ENCODE results near the gene C1orf21.
"Not testable (repeated sequence)": the region's sequence is repeated elsewhere in the genome, so short reads cannot be mapped to it uniquely, and the experiment has no call there.

C1orf21 gene

GRCh38 chr1:184386312-184387068, at the start of gene C1orf21:
TSS of gene C1orf21 (plus strand) at chr1:184387029. CDS start at chr1:184477510, 90,481 bp downstream.
- no peak for FAIRE-seq
- peak; percentile 60; the same call in 1 of the 2 replicates for TF ChIP-seq POLR2A (IDR thresholded peaks at IDR 0.05; ENCODE audit: low read depth, low read length)
- peak; percentile 81 for DNase-seq (ENCODE audit: insufficient read length, low spot score)

DNA sequence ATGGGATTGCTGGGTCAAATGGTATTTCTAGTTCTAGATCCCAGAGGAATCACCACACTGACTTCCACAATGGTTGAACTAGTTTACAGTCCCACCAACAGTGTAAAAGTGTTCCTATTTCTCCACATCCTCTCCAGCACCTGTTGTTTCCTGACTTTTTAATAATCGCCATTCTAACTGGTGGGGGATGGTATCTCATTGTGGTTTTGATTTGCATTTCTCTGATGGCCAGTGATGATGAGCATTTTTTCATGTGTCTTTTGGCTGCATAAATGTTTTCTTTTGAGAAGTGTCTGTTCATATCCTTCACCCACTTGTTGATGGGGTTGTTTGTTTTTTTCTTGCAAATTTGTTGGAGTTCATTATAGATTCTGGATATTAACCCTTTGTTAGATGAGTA, 49.0 kb upstream of the C1orf21 start:
- not testable (repeated sequence) for DNase-seq (ENCODE audit: insufficient read length, low spot score); FAIRE-seq

DNA sequence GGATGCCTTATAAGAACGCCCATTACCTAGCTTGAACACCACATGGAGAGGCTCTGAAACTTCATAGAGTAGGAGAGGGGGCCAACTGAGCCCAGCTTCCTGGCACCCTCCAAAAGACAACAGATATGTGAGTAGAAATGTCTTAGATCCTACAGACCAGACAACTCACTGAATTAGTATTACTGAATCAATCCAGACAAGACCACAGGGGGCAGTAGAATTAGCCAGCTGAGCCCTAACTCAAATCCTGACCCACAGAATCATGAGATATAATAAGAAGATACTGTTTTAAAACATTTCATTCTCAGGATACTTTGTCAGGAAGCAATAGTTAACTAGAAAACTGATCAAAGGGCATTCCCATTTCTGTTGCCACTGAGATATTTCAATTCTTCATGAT, 45.8 kb upstream of the C1orf21 start:
- no peak for TF ChIP-seq POLR2A (IDR thresholded peaks at IDR 0.05; ENCODE audit: low read depth, low read length)
- FAIRE-seq (no peak), DNase-seq (ENCODE audit: insufficient read length, low spot score) (no peak)

DNA sequence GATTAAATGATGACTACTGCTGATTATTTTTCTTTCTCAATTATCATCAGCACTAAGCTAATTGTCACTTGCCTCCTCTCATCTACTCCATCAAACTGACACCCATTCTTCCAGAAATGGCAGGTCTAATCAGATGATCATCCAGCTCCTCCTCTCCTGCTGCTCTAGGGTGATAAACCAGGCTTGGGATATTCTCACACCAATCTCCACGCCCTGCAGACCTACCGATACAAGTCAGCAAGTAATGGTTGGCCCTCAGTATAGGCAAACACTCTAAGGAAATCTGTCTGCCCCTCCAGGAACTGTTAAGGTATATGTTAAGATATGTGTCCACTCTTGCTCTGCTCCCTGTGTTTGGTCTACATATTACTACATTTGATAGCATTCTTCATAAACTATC, 36.3 kb upstream of the C1orf21 start:
- FAIRE-seq: no peak
- no peak for DNase-seq (ENCODE audit: insufficient read length, low spot score)
- TF ChIP-seq POLR2A (IDR thresholded peaks at IDR 0.05; ENCODE audit: low read depth, low read length): no peak

DNA sequence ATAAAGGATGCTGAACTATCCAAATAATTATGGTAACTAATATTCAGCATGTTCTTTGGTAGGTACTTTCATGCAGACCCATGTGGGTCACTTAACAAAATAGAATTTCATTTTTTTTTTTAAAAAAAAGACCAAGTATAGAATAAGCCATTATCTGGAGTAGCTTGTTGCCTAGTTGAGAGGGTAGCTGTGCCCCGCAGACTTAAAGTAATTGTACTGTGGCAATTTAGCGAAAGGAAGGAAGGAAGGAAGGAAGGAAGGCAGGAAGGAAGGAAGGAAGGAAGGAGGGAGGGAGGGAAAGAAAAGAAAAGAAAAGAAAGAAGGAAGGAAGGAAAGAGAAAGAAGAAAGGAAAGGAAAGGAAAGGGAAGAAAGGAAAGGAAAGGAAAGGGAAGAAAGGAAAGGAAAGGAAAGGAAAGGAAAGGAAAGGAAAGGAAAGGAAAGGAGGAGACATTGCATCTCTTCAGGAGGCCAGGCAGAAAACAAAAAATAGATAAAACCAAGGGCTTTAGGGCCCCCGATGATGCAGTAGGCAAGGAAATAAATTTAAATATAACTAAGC, 35.3 kb upstream of the C1orf21 start:
- FAIRE-seq (no peak), DNase-seq (ENCODE audit: insufficient read length, low spot score) (no peak)
- no peak for TF ChIP-seq POLR2A (IDR thresholded peaks at IDR 0.05; ENCODE audit: low read depth, low read length)

GRCh38 chr1:184352776-184353175, 34.1 kb upstream of the C1orf21 start:
- no peak for FAIRE-seq
- TF ChIP-seq POLR2A (IDR thresholded peaks at IDR 0.05; ENCODE audit: low read depth, low read length): no peak
- no peak for DNase-seq (ENCODE audit: insufficient read length, low spot score)

GRCh38 chr1:184354719-184355118, 32.1 kb upstream of the C1orf21 start:
- no peak for TF ChIP-seq POLR2A (IDR thresholded peaks at IDR 0.05; ENCODE audit: low read depth, low read length)
- FAIRE-seq (no peak), DNase-seq (ENCODE audit: insufficient read length, low spot score) (no peak)

DNA sequence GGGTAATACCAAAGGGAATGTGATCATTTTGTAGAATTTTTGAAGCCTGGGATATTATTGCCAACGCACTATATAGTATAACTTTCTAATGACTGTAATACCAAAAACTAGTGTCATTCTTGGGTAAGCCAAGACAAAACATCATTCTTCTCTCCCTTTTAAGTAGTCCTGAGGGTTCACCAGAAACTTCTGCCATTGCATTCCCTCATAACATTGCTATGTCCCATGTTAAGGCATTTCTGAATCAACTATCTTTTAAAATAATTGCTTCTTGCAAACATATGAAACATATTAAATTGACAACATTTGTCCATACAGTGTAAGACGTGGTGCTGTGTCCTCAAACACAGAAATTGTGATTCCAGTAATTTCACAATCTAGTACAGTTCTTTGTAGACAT, 29.9 kb upstream of the C1orf21 start:
- FAIRE-seq: no peak
- DNase-seq (ENCODE audit: insufficient read length, low spot score): no peak
- no peak for TF ChIP-seq POLR2A (IDR thresholded peaks at IDR 0.05; ENCODE audit: low read depth, low read length)

DNA sequence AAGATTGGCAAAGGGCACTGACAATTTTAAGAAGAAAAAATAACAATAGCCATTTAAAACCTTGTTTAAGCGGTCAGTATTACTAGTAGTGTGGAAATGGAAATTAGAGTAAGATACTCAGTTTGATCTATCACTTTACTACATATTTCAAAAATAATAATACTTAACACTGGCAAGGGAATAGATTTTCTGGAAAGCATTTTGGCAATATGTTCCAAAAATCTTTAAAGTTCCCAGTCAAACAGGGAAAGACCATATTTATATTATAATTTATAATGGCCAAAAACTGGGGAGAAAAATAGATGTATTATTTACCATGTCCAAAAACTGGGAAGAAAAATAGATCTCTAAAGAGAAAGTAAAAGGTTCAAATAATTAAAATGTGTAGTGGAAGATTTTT, 28.6 kb upstream of the C1orf21 start:
- TF ChIP-seq POLR2A (IDR thresholded peaks at IDR 0.05; ENCODE audit: low read depth, low read length): no peak
- FAIRE-seq (no peak), DNase-seq (ENCODE audit: insufficient read length, low spot score) (no peak)

GRCh38 chr1:184359909-184360308, 26.9 kb upstream of the C1orf21 start:
- DNase-seq (ENCODE audit: insufficient read length, low spot score): no peak
- no peak for TF ChIP-seq POLR2A (IDR thresholded peaks at IDR 0.05; ENCODE audit: low read depth, low read length)
- no peak for FAIRE-seq

- FAIRE-seq (no peak), DNase-seq (ENCODE audit: insufficient read length, low spot score) (no peak)
- no peak for TF ChIP-seq POLR2A (IDR thresholded peaks at IDR 0.05; ENCODE audit: low read depth, low read length)
These were observed 24.0 kb upstream of the C1orf21 start for GRCh38 chr1:184362876-184363275.

DNA sequence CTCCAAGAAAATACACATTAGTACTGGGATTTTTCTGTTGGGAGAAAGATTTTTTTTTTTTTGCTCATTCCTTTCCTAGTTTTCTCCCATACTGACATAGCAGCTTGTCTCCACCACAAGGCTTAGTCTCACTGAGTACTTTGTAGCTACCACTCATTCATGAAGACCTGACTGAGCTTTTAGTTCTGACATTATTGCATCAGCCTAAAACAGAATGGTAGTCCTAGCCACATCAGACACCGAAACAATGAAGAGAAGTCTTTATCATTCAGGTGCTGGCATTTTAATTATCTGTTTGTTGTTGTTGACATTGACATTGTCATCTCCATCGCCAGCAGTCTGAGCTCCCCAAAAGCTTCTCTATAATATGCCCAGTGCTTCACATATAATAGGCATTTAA, 21.1 kb upstream of the C1orf21 start:
- no peak for DNase-seq (ENCODE audit: insufficient read length, low spot score)
- no peak for FAIRE-seq
- TF ChIP-seq POLR2A (IDR thresholded peaks at IDR 0.05; ENCODE audit: low read depth, low read length): no peak

DNA sequence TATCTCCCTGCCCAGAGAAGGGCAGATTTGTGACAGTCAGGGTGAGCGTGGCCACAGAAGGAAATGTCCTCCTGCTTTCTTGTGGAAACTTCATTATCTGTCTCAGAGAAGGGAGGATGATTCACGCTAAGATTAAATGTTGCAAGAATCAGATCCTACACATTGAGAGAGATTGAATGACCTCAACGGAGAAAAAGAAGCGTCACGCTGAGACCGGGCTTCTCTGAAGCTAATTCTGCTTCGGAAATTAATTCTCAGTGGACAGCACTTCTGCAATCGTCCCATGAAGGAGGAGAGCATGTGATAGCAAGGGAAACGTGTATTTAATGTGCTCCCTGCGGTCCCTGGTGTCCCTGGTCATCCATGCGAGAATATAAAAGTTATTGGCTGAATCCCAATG, 19.8 kb upstream of the C1orf21 start:
- TF ChIP-seq POLR2A (IDR thresholded peaks at IDR 0.05; ENCODE audit: low read depth, low read length): no peak

DNA sequence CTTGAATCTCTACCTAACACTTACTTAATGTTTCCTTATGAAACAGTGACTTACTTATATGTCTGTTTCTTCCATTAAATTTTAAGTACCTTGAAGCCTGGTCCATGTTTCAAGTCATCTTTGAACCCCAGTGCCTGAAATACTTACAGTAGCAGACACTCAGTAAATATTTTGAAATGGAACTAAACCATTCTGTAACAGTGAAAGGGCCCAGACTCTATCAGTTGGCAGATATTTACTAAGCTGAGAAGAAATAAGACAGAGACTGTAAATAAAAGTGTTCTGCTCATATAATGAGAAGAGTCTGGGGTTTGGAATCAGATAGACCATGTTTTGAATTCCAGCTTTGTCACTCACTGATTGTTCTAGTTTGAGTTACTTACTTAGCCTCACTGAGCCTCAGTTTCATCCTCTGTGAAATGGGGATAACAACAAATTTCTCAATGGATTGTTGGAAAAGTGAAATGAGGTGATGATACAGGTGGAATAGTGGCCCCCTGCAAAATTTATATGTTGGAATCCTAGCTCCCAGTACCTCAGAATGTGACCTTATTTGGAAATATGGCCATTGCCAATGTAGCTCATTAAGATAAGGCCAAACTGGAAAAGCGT, 19.3 kb upstream of the C1orf21 start:
- DNase-seq (ENCODE audit: insufficient read length, low spot score): no peak
- no peak for TF ChIP-seq POLR2A (IDR thresholded peaks at IDR 0.05; ENCODE audit: low read depth, low read length)
- no peak for FAIRE-seq

More for the DNA sequence above, 19.8 kb upstream of the C1orf21 start:
- DNase-seq (ENCODE audit: insufficient read length, low spot score) (no peak), FAIRE-seq (no peak)

- FAIRE-seq (no peak), DNase-seq (ENCODE audit: insufficient read length, low spot score) (no peak)
- TF ChIP-seq POLR2A (IDR thresholded peaks at IDR 0.05; ENCODE audit: low read depth, low read length): no peak
These were observed 18.5 kb upstream of the C1orf21 start for GRCh38 chr1:184368354-184368753.
